ENCODE measurements around the gene ANK3. TPM values are rescaled to one million over a fixed set of nuclear protein-coding genes. Genes with fewer than 3 reads are reported as not detected.

Gene ANK3
- total and polyA plus RNA-seq, 5 experiments from 2014 or later: 1.2 to 9.0 (median 1.6) TPM

DNA sequence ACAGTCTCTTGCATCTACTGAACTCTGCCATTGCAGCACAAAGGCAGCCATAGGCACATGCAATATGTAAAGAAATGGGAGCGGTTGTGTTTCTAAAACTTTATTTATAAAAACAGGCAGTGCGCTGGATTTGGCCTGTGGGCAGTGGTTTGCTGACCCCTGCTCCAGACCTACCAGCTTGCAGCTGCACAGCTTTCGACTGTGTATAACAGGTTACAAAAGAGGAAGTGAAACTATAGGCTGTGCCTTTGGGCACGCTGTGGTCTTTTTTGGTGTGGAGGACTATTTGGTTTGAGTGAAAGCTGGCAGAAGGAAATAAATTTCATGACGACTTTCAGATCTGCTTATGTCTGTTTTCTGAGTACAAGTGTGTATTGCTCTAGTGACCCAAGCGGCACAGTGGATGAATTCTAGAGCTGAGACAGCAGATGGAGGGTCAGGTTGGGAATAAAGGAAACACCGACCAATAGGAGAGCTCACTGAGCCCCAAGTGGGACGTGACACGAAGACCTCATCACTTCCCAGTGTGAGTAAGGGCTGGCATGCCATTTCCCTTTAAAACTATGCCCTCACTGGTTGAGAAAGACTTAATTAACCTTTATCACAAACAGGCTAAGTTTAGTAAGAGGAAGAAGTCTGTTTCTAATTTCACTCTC, 152.7 kb downstream of the ANK3 start:
- peaks cover 9 to 53% (median 26%) of the 10 kb centered on the region in 4 donors for H3K4me1 Mint-ChIP-seq
- H3K27ac Mint-ChIP-seq: peak overlapping the region; percentile 3 to 85 (median 79)
- peak overlapping the region; percentile 76 to 91 (median 81) for H3K4me3 Mint-ChIP-seq
- ATAC-seq: peak; percentile 67 to 80
- no peaks in the 10 kb centered on the region for H3K36me3 Mint-ChIP-seq
- no peaks in the 10 kb centered on the region for H3K9me3 Mint-ChIP-seq
- H3K27me3 Mint-ChIP-seq: no peaks in the 10 kb centered on the region
- DNase-seq: peak in 7 of 10 donors; percentile 1 to 64 (median 17)
- POLR2A ChIA-PET: no interaction called here

DNA sequence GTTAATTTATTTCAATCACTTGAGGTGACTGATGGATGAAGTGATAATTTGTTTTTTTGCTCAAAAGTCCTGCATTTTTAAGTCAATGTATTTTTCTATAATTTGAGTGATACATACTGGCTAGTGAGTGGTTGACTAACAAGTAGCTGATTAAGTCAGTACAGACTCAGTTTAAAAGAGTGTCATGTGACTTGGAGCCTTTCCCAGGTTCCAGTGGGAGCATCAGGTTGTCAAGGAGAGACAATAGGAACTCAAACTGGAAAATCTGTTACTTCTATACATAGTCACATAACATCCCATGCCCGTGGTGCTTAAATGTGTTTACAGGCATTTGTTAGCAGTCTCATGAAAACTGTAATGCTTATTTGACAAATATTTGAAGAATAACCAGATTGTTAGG, 154.7 kb downstream of the ANK3 start:
- H3K27me3 Mint-ChIP-seq: no peaks in the 10 kb centered on the region
- no peaks in the 10 kb centered on the region for H3K9me3 Mint-ChIP-seq
- H3K4me1 Mint-ChIP-seq: peaks cover 9 to 53% (median 26%) of the 10 kb centered on the region in 4 donors
- no peak for DNase-seq
- H3K4me3 Mint-ChIP-seq: no peak overlapping the region
- H3K27ac Mint-ChIP-seq: no peak overlapping the region
- POLR2A ChIA-PET: no interaction called here
- ATAC-seq: no peak
- no peaks in the 10 kb centered on the region for H3K36me3 Mint-ChIP-seq

- Mint-ChIP-seq H3K4me1 (peaks cover 9 to 52% (median 26%) of the 10 kb centered on the region in 4 donors), H3K27ac (no peak overlapping the region), H3K27me3 (no peaks in the 10 kb centered on the region), H3K4me3 (no peak overlapping the region), H3K9me3 (no peaks in the 10 kb centered on the region), H3K36me3 (no peaks in the 10 kb centered on the region)
- ATAC-seq (no peak), DNase-seq (no peak)
- POLR2A ChIA-PET: no interaction called here
Measured at GRCh38 chr10:60234551-60234950, 155.1 kb downstream of the ANK3 start.

DNA sequence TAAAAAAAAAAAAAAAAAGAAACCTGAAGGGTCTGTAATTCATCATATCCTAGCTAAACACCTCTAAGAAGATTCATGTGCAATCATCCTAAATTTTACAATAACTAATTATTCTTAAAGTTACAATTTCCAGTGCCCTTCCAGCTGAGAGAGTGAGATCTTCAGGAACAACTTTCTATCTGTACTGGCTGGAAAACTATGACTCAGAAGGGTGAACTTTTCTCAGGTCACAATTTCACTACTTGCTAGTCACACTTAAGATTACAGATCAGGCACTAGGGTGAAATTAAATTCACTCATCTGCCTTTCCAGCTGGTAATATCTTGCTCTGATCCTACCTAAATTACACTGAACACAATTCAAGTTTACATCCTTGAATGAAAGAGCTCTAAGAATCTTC, 158.8 kb downstream of the ANK3 start:
- no peaks in the 10 kb centered on the region for H3K36me3 Mint-ChIP-seq
- H3K27me3 Mint-ChIP-seq: no peaks in the 10 kb centered on the region
- no peak overlapping the region for H3K27ac Mint-ChIP-seq
- DNase-seq (no peak), ATAC-seq (no peak)
- POLR2A ChIA-PET: no interaction called here
- peaks cover 0 to 18% (median 0%) of the 10 kb centered on the region in 4 donors for H3K4me1 Mint-ChIP-seq
- H3K4me3 Mint-ChIP-seq: no peak overlapping the region
- H3K9me3 Mint-ChIP-seq: no peaks in the 10 kb centered on the region

DNA sequence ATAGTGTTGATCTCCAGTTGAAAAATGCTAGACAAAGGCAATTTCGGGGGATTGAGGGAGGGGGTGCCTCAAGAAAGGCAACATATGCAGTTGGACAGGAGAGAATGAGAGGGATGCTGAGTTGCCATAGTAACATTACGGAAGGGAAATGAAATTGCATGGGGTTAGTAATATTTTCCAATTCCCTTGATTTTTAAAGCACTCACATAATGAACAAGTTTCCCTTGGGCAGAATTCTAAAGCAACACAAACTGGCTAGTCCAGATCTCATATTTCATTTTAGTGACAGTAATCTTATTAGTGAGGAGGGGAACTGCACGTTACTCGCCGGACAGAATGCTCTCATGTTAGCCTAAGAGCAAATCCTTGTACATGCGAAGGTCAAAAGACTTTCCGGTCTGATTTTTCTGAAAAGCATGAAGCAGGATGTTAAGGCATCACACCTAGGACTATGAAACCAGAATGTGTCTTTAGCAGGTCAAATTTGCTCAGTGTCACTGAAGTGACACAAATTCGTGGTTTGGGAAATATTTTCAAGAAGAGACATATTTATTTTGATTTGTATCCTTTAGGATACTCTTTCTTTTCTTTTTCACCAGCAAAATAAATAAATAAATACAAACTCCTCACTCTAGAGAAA, 165.5 kb downstream of the ANK3 start:
- H3K36me3 Mint-ChIP-seq: no peaks in the 10 kb centered on the region
- H3K27ac Mint-ChIP-seq: no peak overlapping the region
- no peak for DNase-seq
- no peaks in the 10 kb centered on the region for H3K4me1 Mint-ChIP-seq
- ATAC-seq: no peak
- no peaks in the 10 kb centered on the region for H3K9me3 Mint-ChIP-seq
- H3K4me3 Mint-ChIP-seq: no peak overlapping the region
- H3K27me3 Mint-ChIP-seq: no peaks in the 10 kb centered on the region
- POLR2A ChIA-PET: no interaction called here

DNA sequence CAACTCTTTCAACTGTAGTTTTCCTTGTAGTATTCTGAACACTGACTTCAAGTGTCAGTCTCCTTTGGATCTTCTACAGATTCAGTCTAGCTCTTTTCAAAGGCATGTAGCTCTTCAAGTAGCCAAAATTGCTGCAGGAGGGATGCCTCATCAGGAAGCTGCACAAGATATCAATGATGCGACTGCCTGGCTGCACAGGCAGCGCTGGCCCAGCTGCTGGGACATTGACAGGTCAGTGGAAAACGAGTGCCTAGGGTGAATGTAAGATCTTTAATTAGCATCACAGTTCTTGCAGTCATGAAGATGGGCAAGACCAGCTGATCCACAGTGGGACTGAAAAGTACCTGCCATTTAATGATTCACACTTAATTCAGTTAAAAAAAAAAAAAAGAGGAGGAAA, 167.6 kb downstream of the ANK3 start:
- Mint-ChIP-seq H3K27me3 (peaks cover 0 to 8% (median 0%) of the 10 kb centered on the region in 5 donors), H3K9me3 (no peaks in the 10 kb centered on the region), H3K36me3 (no peaks in the 10 kb centered on the region), H3K27ac (no peak overlapping the region), H3K4me3 (no peak overlapping the region), H3K4me1 (peaks cover 0 to 3% (median 0%) of the 10 kb centered on the region in 4 donors)
- POLR2A ChIA-PET: no interaction called here
- ATAC-seq: no peak
- no peak for DNase-seq

GRCh38 chr10:60212195-60212594, 177.5 kb downstream of the ANK3 start:
- DNase-seq: no peak
- Mint-ChIP-seq H3K27ac (peak overlapping the region in 1 of 10 donors; percentile 37), H3K4me3 (no peak overlapping the region), H3K9me3 (peaks cover 0 to 15% (median 3%) of the 10 kb centered on the region in 9 donors), H3K4me1 (peaks cover 12 to 29% (median 17%) of the 10 kb centered on the region in 4 donors), H3K27me3 (peaks cover 0 to 2% (median 0%) of the 10 kb centered on the region in 5 donors), H3K36me3 (peaks cover 13 to 17% (median 16%) of the 10 kb centered on the region in 3 donors)
- POLR2A ChIA-PET: no interaction called here
- no peak for ATAC-seq

GRCh38 chr10:60209874-60210570, 179.7 kb downstream of the ANK3 start:
- peaks cover 9 to 23% (median 17%) of the 10 kb centered on the region in 4 donors for H3K4me1 Mint-ChIP-seq
- H3K9me3 Mint-ChIP-seq: peaks cover 0 to 15% (median 3%) of the 10 kb centered on the region in 9 donors
- POLR2A ChIA-PET: no interaction called here
- no peak for ATAC-seq
- peak overlapping the region in 4 of 10 donors; percentile 4 to 26 (median 8) for H3K27ac Mint-ChIP-seq
- H3K4me3 Mint-ChIP-seq: peak overlapping the region in 4 of 10 donors; percentile 4 to 34 (median 6)
- peaks cover 13 to 19% (median 17%) of the 10 kb centered on the region in 3 donors for H3K36me3 Mint-ChIP-seq
- no peak for DNase-seq
- peaks cover 0 to 4% (median 1%) of the 10 kb centered on the region in 5 donors for H3K27me3 Mint-ChIP-seq

DNA sequence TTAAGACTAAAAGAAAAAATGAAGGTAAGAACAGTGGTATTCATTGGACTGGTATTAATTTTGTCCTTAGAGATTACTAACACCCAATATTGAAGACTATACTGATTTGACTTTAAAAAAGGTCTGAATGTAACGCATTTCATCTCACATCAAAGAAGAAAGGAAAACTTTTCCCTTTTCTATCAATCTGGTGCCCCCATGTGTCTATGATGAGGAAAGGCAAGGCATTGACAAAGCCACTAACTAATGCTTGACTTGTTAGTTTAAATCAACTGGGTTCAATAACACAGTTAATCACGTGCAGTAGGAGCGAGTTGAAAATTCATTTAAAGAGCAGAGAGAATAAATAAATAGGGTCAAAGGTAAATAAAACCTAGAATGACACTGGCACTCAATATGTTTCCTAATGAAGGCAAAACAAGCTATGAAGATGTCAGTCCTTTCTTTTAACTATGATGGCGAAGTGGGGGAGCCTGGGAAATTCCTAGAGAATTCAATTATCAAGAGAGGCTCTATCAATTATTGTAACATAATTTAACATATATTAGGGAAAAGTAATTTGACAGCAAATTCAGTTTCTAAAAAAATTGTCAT, 180.9 kb downstream of the ANK3 start:
- H3K36me3 Mint-ChIP-seq: peaks cover 13 to 21% (median 17%) of the 10 kb centered on the region in 3 donors
- H3K27ac Mint-ChIP-seq: no peak overlapping the region
- peaks cover 0 to 15% (median 3%) of the 10 kb centered on the region in 9 donors for H3K9me3 Mint-ChIP-seq
- peaks cover 8 to 20% (median 16%) of the 10 kb centered on the region in 4 donors for H3K4me1 Mint-ChIP-seq
- POLR2A ChIA-PET: no interaction called here
- DNase-seq: peak in 1 of 10 donors; percentile 6
- no peak for ATAC-seq
- peaks cover 0 to 6% (median 1%) of the 10 kb centered on the region in 5 donors for H3K27me3 Mint-ChIP-seq
- no peak overlapping the region for H3K4me3 Mint-ChIP-seq

- peaks cover 12 to 21% (median 13%) of the 10 kb centered on the region in 3 donors for H3K36me3 Mint-ChIP-seq
- DNase-seq (no peak), ATAC-seq (no peak)
- peaks cover 0 to 6% (median 1%) of the 10 kb centered on the region in 5 donors for H3K27me3 Mint-ChIP-seq
- peaks cover 8 to 20% (median 16%) of the 10 kb centered on the region in 4 donors for H3K4me1 Mint-ChIP-seq
- POLR2A ChIA-PET: no interaction called here
- H3K27ac Mint-ChIP-seq: no peak overlapping the region
- H3K4me3 Mint-ChIP-seq: no peak overlapping the region
- peaks cover 0 to 15% (median 3%) of the 10 kb centered on the region in 9 donors for H3K9me3 Mint-ChIP-seq
Measured at GRCh38 chr10:60207894-60208293, 181.8 kb downstream of the ANK3 start.

GRCh38 chr10:60206735-60207134, 182.9 kb downstream of the ANK3 start:
- POLR2A ChIA-PET: no interaction called here
- peaks cover 0 to 3% (median 0%) of the 10 kb centered on the region in 9 donors for H3K9me3 Mint-ChIP-seq

DNA sequence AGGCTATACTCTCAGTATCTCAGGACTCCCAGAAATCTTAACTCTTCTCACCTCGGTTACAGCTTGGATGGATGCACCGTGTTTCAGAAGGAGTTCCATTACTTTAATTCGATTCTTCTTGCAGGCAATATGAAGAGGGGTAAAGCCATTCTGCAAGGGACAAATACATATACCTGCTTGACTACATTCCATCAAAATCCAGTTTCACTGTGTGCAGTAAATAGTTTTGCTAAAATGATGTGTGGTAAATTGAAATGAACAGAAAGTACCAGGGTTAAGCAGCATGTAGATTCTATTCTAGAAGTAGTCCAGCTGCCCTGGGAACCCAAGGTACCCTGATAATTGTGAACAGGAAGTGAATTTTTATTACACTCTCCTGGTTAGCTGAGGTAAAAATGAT, 183.9 kb downstream of the ANK3 start:
- H3K27ac Mint-ChIP-seq: no peak overlapping the region
- ATAC-seq (no peak), DNase-seq (no peak)
- H3K27me3 Mint-ChIP-seq: peaks cover 0 to 6% (median 1%) of the 10 kb centered on the region in 5 donors
- H3K36me3 Mint-ChIP-seq: peaks cover 0 to 14% (median 0%) of the 10 kb centered on the region in 3 donors
- no peaks in the 10 kb centered on the region for H3K9me3 Mint-ChIP-seq
- H3K4me1 Mint-ChIP-seq: peaks cover 6 to 13% (median 10%) of the 10 kb centered on the region in 4 donors
- POLR2A ChIA-PET: no interaction called here
- no peak overlapping the region for H3K4me3 Mint-ChIP-seq

More at GRCh38 chr10:60206735-60207134, 182.9 kb downstream of the ANK3 start:
- peaks cover 0 to 6% (median 1%) of the 10 kb centered on the region in 5 donors for H3K27me3 Mint-ChIP-seq
- no peak overlapping the region for H3K4me3 Mint-ChIP-seq
- DNase-seq (no peak), ATAC-seq (no peak)
- no peak overlapping the region for H3K27ac Mint-ChIP-seq
- peaks cover 8 to 20% (median 15%) of the 10 kb centered on the region in 4 donors for H3K4me1 Mint-ChIP-seq
- H3K36me3 Mint-ChIP-seq: peaks cover 2 to 13% (median 3%) of the 10 kb centered on the region in 3 donors
